G401 (cell line): ENCODE data around the gene MYO1D. TPM values are rescaled to one million over a fixed set of nuclear protein-coding genes. Genes with fewer than 3 reads are reported as not detected.
"Not testable (repeated sequence)": the region's sequence is repeated elsewhere in the genome, so short reads cannot be mapped to it uniquely, and the experiment has no call there.

ENCODE experiments used
- DNase-seq: peaks from one replicate; pipeline ENCODE4 v3.0.0-alpha.2; 2015; ENCODE audit warnings: low spot score
- in situ Hi-C: cut with HindIII; loops from 2 replicates; pipeline ENCODE4 v1.10.0; 2016; ENCODE audit warnings: low sequenced_read_pairs, mixed read lengths
- total RNA-seq: library from RNA; depleted of rRNA; stranded (reverse); fragments of >200 nt; shearing (Covaris generic); gene quantifications from 2 replicates; pipeline ENCODE4 v1.2.3, GENCODE V29; 2014

The MYO1D gene
- total RNA-seq, 1 experiment from 2014 or later, result 3.7 TPM

DNA sequence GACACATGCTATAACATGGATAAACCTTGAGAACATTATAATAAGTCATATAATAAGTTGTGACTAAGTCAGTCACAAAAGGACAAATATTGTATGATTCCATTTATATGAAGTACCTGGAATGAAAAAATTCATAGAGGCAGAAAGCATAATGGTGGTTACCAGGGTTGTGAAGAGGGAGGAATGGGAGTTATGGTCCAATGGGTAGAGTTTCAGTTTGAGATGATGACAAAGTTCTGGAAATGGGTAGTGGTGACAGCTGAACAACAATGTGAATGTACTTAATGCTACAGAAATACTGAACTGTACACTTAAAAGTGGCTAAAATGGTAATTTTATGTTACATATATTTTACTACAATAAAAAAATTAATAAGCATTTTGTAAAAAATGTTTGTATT is 49.7 kb downstream of the MYO1D start:
- DNase-seq, result peak; percentile 12
- in situ Hi-C loops, result no loop called here

DNA sequence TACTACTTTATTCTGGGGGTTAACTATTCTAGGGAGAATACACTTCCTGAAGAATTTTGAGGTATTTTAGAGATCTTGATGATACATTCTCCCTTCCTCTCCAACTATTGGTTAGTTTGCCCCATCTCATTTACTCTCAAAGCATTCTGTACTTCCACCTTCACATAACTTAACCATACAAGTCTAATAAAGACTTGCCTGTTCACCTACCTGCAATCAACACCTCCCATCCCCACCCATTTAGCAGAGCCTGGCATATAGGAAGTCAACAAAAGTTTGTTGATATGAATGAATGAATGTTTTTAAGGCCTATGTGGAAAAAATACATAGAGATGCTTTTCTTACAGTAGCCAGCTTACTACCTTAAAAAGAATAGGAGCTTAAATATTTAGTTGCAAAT is 50.8 kb downstream of the MYO1D start:
- in situ Hi-C loops, result no loop called here

DNA sequence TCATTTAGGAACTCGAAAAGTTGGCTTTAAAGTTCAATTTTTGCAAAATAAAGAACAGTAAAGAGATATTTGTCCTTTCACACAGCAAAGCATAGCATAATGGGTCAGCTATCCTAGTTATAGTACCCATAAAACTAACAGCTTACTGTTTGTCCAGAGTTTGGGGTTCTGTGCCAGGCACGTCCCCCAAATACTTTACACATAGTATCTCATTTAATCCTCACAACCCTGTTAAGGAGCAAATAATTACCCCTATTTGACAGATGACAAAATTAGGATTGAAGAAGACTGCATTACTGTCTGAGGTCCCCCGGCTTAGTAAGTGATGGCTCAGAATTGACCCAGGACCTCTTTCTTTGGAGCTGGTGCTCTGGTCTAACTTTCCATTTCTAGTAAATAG is 52.6 kb downstream of the MYO1D start:
- in situ Hi-C loops, result no loop called here
- no peak for DNase-seq

More for the DNA sequence above, 50.8 kb downstream of the MYO1D start:
- no peak for DNase-seq

DNA sequence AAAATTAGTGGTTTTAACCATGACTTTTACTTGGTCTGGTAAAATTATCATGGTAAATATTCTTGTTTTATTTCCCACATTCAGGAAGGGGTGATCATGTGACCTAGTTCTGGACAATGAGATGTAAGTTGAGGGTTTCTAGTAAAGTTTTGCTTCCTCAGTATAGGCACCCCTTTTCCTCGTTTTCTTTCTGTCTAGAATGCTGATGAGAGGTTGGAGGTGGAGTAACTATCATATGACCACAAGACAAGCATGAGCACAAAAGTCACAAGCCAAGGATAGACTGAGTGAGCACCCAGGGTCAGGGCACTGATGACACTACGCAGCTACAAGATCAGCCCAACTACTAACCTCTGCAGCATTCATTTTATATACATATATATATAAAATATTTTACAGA is 53.9 kb downstream of the MYO1D start:
- peak; percentile 18 for DNase-seq
- in situ Hi-C loops, result no loop called here

DNA sequence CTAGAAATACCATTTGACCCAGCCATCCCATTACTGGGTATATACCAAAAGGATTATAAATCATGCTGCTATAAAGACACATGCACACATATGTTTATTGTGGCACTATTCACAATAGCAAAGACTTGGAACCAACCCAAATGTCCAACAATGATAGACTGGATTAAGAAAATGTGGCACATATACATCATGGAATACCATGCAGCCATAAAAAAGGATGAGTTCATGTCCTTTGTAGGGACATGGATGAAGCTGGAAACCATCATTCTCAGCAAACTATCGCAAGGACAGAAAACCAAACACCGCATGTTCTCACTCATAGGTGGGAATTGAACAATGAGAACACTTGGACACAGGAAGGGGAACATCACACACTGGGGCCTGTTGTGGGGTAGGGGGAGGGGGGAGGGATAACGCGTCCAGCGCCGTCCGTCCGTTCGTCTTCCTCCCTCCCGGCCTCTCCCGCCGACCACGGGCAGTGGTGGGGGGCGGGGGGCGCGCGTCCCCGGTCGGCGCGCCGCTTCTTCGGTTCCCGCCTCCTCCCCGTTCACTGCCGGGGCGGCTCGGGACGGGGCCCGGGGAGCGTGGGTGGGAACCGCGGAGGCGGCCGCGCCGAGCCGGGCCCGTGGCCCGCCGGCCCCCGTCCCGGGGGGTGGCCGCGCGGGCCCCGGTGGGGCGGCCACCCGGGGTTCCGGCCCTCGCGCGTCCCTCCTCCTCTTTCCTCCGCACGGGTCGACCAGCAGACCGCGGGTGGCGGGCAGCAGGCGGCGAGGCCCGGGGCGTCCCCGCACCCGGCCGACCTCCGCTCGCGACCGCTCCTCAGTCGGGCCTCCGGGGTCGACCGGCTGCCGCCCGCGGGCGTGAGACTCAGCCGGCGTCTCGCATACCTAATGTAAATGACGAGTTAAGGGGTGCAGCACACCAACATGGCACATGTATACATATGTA is 54.7 kb downstream of the MYO1D start:
- in situ Hi-C loops, result not testable (repeated sequence)

DNA sequence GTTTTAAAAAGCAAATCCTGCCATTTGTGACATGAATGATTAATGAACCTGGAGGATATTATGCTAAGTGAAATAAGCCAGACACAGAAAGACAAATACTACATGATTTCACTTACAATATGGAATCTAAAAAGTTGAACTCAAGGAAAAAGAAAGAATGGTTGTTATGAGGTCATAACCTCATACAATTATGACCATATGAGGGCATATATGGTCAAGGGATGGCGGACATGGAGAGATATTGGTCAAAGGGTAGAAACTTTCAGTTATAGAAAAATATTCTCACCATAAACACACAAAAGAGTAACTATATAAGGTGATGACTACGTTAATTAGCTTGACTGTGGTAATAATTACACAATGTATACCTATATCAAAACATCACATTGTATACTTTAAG is 56.5 kb downstream of the MYO1D start:
- in situ Hi-C loops, result no loop called here
- DNase-seq, result no peak

More for the DNA sequence above, 54.7 kb downstream of the MYO1D start:
- not testable (repeated sequence) for DNase-seq

DNA sequence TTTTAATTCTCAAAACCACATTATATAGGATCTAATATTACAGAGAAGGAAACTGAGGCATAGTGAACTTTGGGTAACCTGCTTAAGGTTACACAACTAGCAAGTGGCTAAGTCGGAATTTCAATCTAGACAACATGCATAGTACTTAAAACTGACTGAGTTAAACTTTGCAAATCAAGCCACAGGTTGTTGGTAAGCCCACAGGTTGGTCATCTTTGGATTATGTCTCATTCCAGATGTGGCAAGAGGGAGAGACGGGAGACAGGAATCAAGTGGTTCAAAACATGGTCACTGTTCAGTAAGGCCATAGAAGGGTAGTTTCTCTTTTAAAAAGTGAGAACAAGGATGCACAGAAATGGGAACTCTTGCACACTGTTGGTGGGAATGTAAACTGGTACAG is 57.1 kb downstream of the MYO1D start:
- in situ Hi-C loops, result no loop called here
- DNase-seq, result no peak

DNA sequence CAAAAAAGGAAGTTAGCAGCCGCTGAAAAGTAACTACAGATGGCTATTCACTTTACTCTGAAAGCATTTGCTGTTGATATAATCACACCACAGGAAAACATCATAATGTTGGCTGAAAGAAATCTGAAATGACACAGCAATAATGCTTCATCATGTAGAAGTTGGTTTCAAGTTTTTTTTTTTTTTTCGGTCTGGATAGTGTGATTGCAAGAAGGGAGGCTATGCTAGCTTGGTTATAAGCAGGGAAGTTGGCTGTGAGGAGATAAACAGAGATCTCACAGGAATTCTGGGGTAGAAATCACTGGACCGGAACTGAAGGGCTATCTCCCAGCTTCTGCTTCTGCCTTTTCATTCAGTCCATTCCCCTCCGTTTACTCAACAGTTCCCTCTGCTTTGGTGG is 57.9 kb downstream of the MYO1D start:
- in situ Hi-C loops, result no loop called here
- no peak for DNase-seq

DNA sequence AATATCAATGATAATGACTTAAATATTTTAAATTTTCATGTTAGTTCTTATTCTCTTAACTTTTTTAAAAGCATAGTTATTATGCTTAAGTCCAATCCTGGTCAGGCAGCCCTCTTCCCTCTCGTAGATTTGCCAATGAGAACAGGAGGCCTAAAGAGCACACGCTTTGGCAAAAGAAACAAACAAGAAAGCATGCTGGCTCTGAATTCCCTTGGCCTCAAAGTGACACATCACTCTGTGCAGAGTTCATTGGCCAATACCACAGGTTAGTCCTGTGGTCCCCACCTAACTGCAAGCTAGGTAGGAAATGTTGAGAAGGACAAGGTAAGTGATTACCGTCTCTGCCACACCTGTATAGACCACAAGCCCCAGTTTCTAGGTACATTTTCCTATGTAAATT is 61.5 kb downstream of the MYO1D start:
- DNase-seq, result no peak
- in situ Hi-C loops, result no loop called here

DNA sequence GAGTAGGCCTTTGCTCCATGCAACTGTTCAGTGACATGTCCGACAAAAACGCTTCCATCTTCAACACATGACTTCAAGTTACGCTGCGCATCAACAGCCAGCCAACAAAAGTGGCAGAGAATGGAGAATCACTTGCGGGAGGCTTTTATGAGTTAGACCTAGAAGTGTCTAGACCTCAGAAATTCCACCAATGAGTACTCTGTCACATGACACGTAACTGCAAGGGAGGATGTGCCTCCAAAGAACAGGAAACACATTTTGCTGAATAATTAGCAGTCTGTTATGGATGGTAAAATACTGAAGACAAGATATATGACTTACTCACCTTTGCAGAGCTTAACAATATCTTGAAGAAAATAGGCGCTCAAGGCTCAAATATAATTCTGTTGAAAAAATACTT is 62.1 kb downstream of the MYO1D start:
- in situ Hi-C loops, result no loop called here
- DNase-seq, result no peak

DNA sequence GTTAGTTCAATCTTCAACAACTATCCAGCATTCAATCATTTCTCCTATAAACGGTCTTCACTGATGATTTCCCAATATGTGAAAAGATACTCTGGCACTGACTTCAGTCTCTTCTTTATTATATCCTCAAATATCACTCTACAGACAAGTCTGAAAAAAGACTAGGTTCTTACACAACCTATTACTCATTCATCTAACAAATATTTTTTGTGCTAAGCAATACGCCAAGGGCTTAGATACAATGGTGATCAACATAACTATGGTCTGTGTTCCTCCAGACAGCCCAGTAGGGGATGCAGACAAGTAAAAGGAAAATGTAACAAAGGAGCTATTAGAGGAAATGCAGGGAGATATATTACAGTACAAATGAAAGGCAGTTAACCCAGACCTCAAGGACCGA is 63.9 kb downstream of the MYO1D start:
- no peak for DNase-seq
- in situ Hi-C loops, result no loop called here

DNA sequence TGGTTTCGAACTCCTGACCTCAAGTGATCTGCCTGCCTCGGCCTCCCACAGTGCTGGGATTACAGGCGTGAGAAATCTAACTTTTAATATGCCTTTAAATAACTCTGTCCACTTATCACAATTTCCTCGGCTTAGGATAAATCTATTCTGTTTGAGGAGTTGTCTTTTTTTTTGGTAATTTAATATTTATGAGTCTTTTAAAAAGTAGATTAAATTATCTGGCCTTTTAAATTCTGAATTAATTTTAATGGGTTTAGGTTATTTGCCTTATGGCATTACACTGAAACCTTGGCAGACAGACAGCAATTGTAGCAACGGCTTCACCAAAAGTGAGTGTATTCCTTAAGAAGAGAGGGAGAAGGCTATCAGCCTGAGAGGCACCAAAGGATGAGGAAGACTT is 66.2 kb downstream of the MYO1D start:
- in situ Hi-C loops, result no loop called here
- DNase-seq, result no peak

DNA sequence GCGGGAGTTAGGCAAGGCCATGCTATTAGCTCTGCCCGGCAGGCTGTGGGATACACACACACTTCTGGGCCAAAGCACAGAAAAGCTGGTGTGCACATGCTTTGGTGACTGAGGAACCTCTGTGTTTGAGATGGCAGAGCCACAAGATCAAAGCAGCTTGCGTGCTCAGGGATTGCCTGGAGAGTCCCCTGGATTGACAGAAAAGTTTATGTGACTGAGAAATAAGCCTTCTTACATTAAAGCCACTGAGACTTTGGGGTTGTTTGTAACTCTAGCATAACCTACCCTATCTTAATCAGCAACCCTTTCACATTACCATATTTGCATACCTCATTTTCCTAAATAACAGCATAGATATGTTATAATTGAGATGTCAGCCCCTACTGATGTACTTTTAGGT is 69.3 kb downstream of the MYO1D start:
- in situ Hi-C loops, result no loop called here
- DNase-seq, result no peak

DNA sequence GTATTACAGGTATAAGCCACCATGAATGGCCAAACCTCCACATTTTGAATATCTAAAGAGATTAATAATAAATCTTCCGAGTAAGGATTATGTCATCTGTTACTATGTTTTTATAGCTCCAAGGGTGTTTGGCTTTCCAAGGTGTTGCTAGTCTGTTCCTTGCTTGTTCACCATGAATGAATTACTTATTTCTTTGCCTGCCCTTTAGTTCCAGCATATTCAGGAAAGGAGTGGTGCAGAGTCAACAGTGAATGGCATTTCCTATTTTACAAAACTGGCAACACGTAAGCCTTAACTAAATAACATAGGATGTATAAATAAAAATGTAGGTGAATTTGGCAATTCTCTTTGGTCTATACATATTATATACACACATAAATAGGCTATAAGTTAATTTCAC is 70.3 kb downstream of the MYO1D start:
- in situ Hi-C loops, result no loop called here
- no peak for DNase-seq

DNA sequence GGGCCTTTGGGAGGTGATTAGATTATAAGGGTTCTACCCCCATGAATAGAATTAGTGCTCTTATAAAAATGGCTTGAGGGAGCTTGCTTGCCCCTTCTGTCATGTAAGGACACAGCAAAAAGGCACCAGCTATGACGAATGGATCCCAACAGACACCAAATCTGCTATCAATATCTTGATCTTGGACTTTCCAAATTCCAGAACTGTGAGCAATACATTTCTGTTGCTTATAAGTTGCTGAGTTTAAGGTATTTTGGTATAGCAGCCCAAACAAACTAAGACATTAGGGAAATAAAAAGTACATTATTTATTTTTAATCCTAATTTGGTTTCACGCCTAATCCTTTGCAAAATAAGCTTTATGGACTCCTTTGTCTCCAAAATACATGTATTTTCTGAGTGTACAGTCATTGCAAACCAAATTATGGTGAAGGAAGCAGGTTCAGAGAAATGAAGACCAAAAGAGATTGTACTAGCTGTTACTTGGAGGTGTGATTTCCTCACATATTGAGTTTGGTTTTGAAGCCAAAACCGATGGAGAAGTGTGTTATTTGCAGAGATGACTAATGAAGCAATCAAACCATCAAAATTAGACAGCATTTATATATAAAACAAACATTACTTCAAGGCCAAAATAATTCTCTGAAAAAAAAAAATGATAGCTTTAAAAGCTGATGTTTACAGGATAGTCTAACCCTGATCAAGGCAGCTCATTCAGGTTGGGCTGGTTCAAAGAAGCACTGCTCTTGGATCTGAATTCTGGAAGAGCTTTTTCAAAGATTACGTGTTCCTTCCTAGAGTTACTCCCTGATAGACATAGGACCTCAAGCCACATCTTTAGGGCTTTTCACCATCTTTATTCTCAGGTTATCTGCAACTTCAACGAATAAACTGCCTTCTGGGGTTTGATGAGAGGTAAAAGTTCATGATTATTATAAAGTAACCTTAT is 71.6 kb downstream of the MYO1D start:
- in situ Hi-C loops, result no loop called here

DNA sequence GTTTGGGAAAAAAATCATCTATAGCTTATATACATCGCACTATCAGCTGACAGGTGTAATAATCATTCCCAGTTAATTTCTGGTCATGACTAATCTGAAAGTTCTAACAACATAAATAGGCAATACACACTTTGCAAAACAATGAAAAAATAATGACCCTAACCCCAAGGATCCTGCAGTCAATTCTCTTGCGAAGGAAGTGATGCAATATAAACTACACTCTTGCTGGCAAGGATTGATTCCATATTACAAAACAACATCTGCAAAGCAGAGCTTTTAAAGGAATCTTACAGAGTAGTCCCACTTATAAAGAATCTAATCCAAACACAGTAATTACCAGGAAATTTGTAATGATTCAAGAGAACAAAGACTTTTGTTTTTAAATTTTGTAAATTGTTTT is 73.4 kb downstream of the MYO1D start:
- DNase-seq, result no peak
- in situ Hi-C loops, result no loop called here

More for the DNA sequence above, 71.6 kb downstream of the MYO1D start:
- DNase-seq, result no peak

DNA sequence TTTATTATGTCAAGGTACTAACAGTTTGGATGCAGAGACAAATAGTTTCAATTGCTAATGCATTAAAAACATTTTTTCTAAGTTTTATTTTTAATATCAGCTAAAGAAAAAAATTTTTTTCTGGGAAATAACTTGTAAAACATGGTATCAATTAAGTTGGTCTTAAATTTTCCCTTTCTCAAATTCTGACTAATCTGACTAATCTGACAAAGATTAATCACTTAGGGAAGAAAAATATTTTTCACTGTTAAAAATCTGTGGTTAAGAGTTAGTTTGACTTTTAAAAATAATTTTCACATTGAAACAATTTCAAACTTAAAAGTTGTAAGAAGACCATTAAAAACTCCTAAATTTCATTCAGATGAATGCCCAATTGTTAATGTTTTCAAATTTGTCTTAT is 74.6 kb downstream of the MYO1D start:
- in situ Hi-C loops, result no loop called here
- DNase-seq, result no peak

DNA sequence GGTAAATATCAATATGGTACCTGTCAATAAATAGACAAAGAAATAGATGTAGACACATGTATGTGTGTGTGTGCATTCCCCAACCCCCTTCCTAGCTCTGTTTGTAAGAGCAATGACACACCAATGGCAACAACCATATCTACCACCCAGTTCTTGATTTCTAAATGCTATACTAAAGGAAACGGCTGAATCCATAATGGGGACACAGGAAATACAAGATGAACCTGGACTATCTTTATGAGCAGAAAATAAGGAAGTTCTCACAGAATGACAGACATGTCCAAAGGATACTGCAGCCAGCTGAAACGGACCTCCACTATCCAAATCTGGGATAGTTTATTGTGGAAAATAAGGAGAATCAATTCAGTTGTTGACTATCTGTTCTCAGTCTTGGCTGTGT is 75.3 kb downstream of the MYO1D start:
- in situ Hi-C loops, result no loop called here
- no peak for DNase-seq

DNA sequence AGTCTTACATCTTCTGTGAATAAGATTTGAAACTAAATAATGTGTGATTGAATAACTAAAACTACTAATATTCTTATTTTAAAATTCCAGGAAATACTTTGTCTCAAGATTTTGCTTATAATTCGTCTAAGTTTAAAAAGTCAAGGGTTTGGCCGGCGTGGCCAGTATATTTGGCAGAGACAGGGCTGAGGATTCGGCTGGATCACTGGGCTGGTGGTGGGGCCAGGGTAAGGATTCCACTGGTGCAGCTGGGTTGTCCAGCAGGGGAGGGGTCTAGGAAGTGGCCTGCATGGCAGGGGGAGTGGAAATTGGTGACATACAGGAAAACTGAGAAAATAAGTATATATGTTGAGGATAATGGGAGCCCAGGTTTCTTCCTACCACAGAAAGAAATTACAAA is 75.7 kb downstream of the MYO1D start:
- no peak for DNase-seq
- in situ Hi-C loops, result no loop called here

DNA sequence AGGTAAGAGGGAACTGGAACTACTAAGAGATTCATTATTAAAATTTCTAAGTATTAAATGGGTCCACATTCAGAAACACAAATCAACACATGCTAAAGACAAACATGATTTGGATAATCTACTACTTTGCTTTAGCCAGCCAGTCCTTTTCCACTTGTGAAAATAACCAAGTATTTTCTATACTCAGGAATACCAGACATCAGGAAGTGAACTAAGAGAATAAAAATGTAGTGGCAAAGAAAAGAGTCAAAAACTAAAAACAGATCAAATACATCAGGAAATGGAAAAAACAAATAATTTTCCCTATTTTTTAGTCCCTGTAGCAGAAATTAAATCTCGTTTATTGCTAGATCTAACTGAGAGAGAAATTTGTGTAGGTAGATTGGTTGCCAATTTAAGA is 78.0 kb downstream of the MYO1D start:
- in situ Hi-C loops, result no loop called here

More for the DNA sequence above, 78.0 kb downstream of the MYO1D start:
- no peak for DNase-seq
